BLaER1 treated with 17β-estradiol and CSF1 and Interleukin-3, amounts not matched to agents 10 nM and 100 nM (cell line): ENCODE data around the gene VPS50.

Experiments
- H3K27ac ChIP-seq, 11 experiments: shearing (Covaris generic); formaldehyde crosslinking; 2 replicates each; pipeline ENCODE4 v1.8.1; 2022
- H3K27me3 ChIP-seq, 11 experiments: shearing (Covaris generic); formaldehyde crosslinking; 2 replicates each; pipeline ENCODE4 v1.8.1; 2022
- H3K36me3 ChIP-seq, 11 experiments: shearing (Covaris generic); formaldehyde crosslinking; 2 replicates each; pipeline ENCODE4 v1.8.1; 2022
- H3K4me1 ChIP-seq, 10 experiments: shearing (Covaris generic); formaldehyde crosslinking; 2 replicates each; pipeline ENCODE4 v1.8.1; 2022
- H3K4me2 ChIP-seq, 11 experiments: shearing (Covaris generic); formaldehyde crosslinking; 2 replicates each; pipeline ENCODE4 v1.8.1; 2022
- H3K4me3 ChIP-seq, 10 experiments: shearing (Covaris generic); formaldehyde crosslinking; 2 replicates each; pipeline ENCODE4 v1.8.1; 2022
- H3K9ac ChIP-seq, 11 experiments: shearing (Covaris generic); formaldehyde crosslinking; 2 replicates each; pipeline ENCODE4 v1.8.1; 2022
- H3K9me3 ChIP-seq, 11 experiments: shearing (Covaris generic); formaldehyde crosslinking; replicated peaks in 1 of 11; 2 replicates each; pipeline ENCODE4 v1.8.1; 2022
- H4K20me1 ChIP-seq, 11 experiments: shearing (Covaris generic); formaldehyde crosslinking; 2 replicates each; pipeline ENCODE4 v1.8.1; 2022
- Cebpa-rat ChIP-seq, 11 experiments: shearing (Covaris generic); IDR thresholded peaks; 2 replicates each; pipeline ENCODE4 v1.8.1; 2022

The VPS50 gene

GRCh38 chr7:93205046-93205445 lies 27.1 kb upstream of the VPS50 start:
- Histone ChIP-seq H3K9ac (no peak overlapping the region), H3K27me3 (no peaks in the 10 kb centered on the region)

GRCh38 chr7:93211228-93211818 lies 20.8 kb upstream of the VPS50 start:
- Histone ChIP-seq H3K9me3 (no peaks in the 10 kb centered on the region), H3K27ac (no peak overlapping the region), H3K4me1 (peaks cover 0 to 3% (median 0%) of the 10 kb centered on the region in 10 experiments; a peak in 1 of 20 replicates), H3K4me3 (no peak overlapping the region), H3K4me2 (no peak overlapping the region), H3K27me3 (no peaks in the 10 kb centered on the region), H3K36me3 (no peaks in the 10 kb centered on the region), H4K20me1 (no peaks in the 10 kb centered on the region), H3K9ac (no peak overlapping the region)
- TF ChIP-seq Cebpa-rat (IDR thresholded peaks at IDR 0.05): no peak

More at GRCh38 chr7:93205046-93205445, 27.1 kb upstream of the VPS50 start:
- Histone ChIP-seq H3K9me3 (no peaks in the 10 kb centered on the region), H3K27ac (no peak overlapping the region), H3K4me1 (peaks cover 0 to 9% (median 0%) of the 10 kb centered on the region in 10 experiments; a peak in 4 of 20 replicates), H3K4me3 (no peak overlapping the region), H3K4me2 (no peak overlapping the region), H4K20me1 (no peaks in the 10 kb centered on the region), H3K36me3 (no peaks in the 10 kb centered on the region)
- TF ChIP-seq Cebpa-rat (IDR thresholded peaks at IDR 0.05): no peak

GRCh38 chr7:93212881-93213280 lies 19.3 kb upstream of the VPS50 start:
- no peak for TF ChIP-seq Cebpa-rat (IDR thresholded peaks at IDR 0.05)
- H3K9me3 ChIP-seq: no peaks in the 10 kb centered on the region
- no peak overlapping the region for H3K9ac ChIP-seq
- H3K4me1 ChIP-seq: peaks cover 0 to 3% (median 0%) of the 10 kb centered on the region in 10 experiments; a peak in 1 of 20 replicates
- H3K4me2 ChIP-seq: no peak overlapping the region
- H3K27me3 ChIP-seq: no peaks in the 10 kb centered on the region
- no peak overlapping the region for H3K27ac ChIP-seq
- no peak overlapping the region for H3K4me3 ChIP-seq
- H4K20me1 ChIP-seq: no peaks in the 10 kb centered on the region
- no peaks in the 10 kb centered on the region for H3K36me3 ChIP-seq

- Histone ChIP-seq H4K20me1 (no peaks in the 10 kb centered on the region), H3K27me3 (no peaks in the 10 kb centered on the region), H3K4me2 (peak overlapping the region in 3 of 11 experiments; percentile 10 to 48 (median 43); a peak in 4 of 22 replicates), H3K9me3 (no peaks in the 10 kb centered on the region), H3K4me3 (no peak overlapping the region), H3K4me1 (peaks cover 0 to 11% (median 0%) of the 10 kb centered on the region in 10 experiments; a peak in 3 of 20 replicates), H3K36me3 (no peaks in the 10 kb centered on the region), H3K9ac (no peak overlapping the region), H3K27ac (no peak overlapping the region)
- no peak for TF ChIP-seq Cebpa-rat (IDR thresholded peaks at IDR 0.05)
Measured at GRCh38 chr7:93218997-93219827, 13.0 kb upstream of the VPS50 start.

- peak overlapping the region in 1 of 11 experiments; percentile 43; a peak in 1 of 22 replicates for H3K4me2 ChIP-seq
- H3K9me3 ChIP-seq: no peaks in the 10 kb centered on the region
- no peak overlapping the region for H3K4me3 ChIP-seq
- no peak overlapping the region for H3K27ac ChIP-seq
- H3K9ac ChIP-seq: no peak overlapping the region
- H4K20me1 ChIP-seq: no peaks in the 10 kb centered on the region
- H3K36me3 ChIP-seq: no peaks in the 10 kb centered on the region
- H3K4me1 ChIP-seq: peaks cover 0 to 11% (median 0%) of the 10 kb centered on the region in 10 experiments; a peak in 3 of 20 replicates
- TF ChIP-seq Cebpa-rat (IDR thresholded peaks at IDR 0.05): no peak
- H3K27me3 ChIP-seq: no peaks in the 10 kb centered on the region
Measured at GRCh38 chr7:93219868-93220267, 12.3 kb upstream of the VPS50 start.

- TF ChIP-seq Cebpa-rat (IDR thresholded peaks at IDR 0.05): no peak
- no peak within 1 kb of the TSS for H3K9ac ChIP-seq
- no peaks in the 10 kb centered on the region for H3K27me3 ChIP-seq
- no peaks in the 10 kb centered on the region for H3K9me3 ChIP-seq
- H3K36me3 ChIP-seq: no peaks in the 10 kb centered on the region
- no peak within 1 kb of the TSS for H3K4me3 ChIP-seq
- peaks cover 0 to 3% (median 2%) of the 10 kb centered on the region in 10 experiments; a peak in 14 of 20 replicates for H3K4me1 ChIP-seq
- no peak within 1 kb of the TSS for H3K4me2 ChIP-seq
- H4K20me1 ChIP-seq: no peaks in the 10 kb centered on the region
- H3K27ac ChIP-seq: no peak within 1 kb of the TSS
Measured at GRCh38 chr7:93226310-93226709, 5.9 kb upstream of the VPS50 start, which contains the start of gene HEPACAM2. Gene HEPACAM2, minus strand, starts transcription at chr7:93226469.

- H3K27ac ChIP-seq: no peak overlapping the region
- H3K36me3 ChIP-seq: no peaks in the 10 kb centered on the region
- no peaks in the 10 kb centered on the region for H3K27me3 ChIP-seq
- TF ChIP-seq Cebpa-rat (IDR thresholded peaks at IDR 0.05): no peak
- H4K20me1 ChIP-seq: no peaks in the 10 kb centered on the region
- peaks cover 5 to 15% (median 13%) of the 10 kb centered on the region in 10 experiments for H3K4me1 ChIP-seq
- H3K4me3 ChIP-seq: no peak overlapping the region
- H3K9me3 ChIP-seq: no peaks in the 10 kb centered on the region
- no peak overlapping the region for H3K9ac ChIP-seq
- no peak overlapping the region for H3K4me2 ChIP-seq
Measured at GRCh38 chr7:93228302-93228701, 3.9 kb upstream of the VPS50 start.

- H4K20me1 ChIP-seq: peaks cover 0 to 19% (median 3%) of the 10 kb centered on the region in 11 experiments; a peak in 6 of 22 replicates
- H3K4me3 ChIP-seq: peak overlapping the region; percentile 73 to 97 (median 86)
- peak overlapping the region; percentile 84 to 96 (median 91) for H3K4me2 ChIP-seq
- no peak for TF ChIP-seq Cebpa-rat (IDR thresholded peaks at IDR 0.05)
- no peak overlapping the region for H3K27ac ChIP-seq
- no peaks in the 10 kb centered on the region for H3K9me3 ChIP-seq
- H3K27me3 ChIP-seq: no peaks in the 10 kb centered on the region
- H3K36me3 ChIP-seq: no peaks in the 10 kb centered on the region
- peaks cover 12 to 28% (median 21%) of the 10 kb centered on the region in 10 experiments for H3K4me1 ChIP-seq
- H3K9ac ChIP-seq: peak overlapping the region; percentile 68 to 83 (median 79); a peak in 17 of 22 replicates
Measured at GRCh38 chr7:93231259-93231658, 907 bp upstream of the VPS50 start.

- H3K9ac ChIP-seq: peak overlapping the region; percentile 68 to 83 (median 79)
- no peak for TF ChIP-seq Cebpa-rat (IDR thresholded peaks at IDR 0.05)
- peaks cover 12 to 29% (median 21%) of the 10 kb centered on the region in 10 experiments for H3K4me1 ChIP-seq
- H4K20me1 ChIP-seq: peaks cover 0 to 32% (median 3%) of the 10 kb centered on the region in 11 experiments; a peak in 7 of 22 replicates
- H3K27me3 ChIP-seq: no peaks in the 10 kb centered on the region
- no peaks in the 10 kb centered on the region for H3K36me3 ChIP-seq
- no peaks in the 10 kb centered on the region for H3K9me3 ChIP-seq
- peak overlapping the region; percentile 73 to 97 (median 86) for H3K4me3 ChIP-seq
- H3K27ac ChIP-seq: peak overlapping the region; percentile 32 to 73 (median 59); a peak in 19 of 22 replicates
- peak overlapping the region; percentile 81 to 96 (median 85) for H3K4me2 ChIP-seq
Measured at GRCh38 chr7:93232673-93233018, 480 bp downstream of the VPS50 start.
